ENCODE results near the gene TSHZ1.

Gene TSHZ1

DNA sequence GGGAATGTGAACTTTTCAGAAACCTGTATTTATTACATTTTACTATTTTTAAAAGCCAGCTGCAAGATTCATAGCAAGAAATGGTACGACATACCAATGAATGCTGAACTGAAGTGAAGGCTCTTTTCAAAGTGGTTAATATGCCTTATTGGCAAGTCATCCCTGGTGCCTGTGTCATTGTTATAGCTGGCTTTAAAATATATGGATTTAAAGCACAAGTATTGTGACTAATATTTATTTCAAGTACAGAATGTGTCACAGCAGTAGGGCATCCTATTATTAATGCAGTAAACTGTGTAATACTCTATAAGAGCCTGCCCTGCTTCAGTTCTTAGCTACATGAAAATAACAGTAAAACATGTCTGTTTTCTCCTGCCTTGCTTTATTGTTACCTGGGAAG is 10.8 kb downstream of the TSHZ1 start:
- TF ChIP-seq CTCF (IDR thresholded peaks at IDR 0.05; ENCODE audit: insufficient read depth, low read depth, low read length, missing control alignments): no peak
- DNase-seq (ENCODE audit: low read depth): no peak
- H3K4me3 ChIP-seq (ENCODE audit: low read depth, low read length): no peak overlapping the region

GRCh38 chr18:75221897-75222296 is 11.3 kb downstream of the TSHZ1 start:
- DNase-seq (ENCODE audit: low read depth): no peak
- no peak for TF ChIP-seq CTCF (IDR thresholded peaks at IDR 0.05; ENCODE audit: insufficient read depth, low read depth, low read length, missing control alignments)
- H3K4me3 ChIP-seq (ENCODE audit: low read depth, low read length): no peak overlapping the region

DNA sequence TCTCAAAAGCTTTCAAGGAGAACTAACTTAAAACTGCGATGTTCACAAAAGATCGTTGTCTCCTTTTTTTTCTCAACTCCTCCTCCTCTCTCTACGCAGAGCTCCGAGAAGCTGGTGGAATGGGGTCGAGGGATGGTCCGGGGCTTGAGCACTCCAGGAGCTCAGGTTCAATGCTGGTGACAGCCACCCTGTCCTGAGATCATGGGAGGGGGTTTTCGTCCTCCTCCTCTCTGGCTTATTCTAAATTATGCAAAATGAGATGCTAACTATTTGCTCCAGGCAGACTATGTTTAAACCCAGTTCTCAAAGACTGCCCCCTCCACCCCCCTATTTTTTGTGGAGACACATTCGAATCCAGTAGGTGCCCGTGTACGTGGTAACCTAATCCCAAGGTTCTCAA is 11.8 kb downstream of the TSHZ1 start:
- DNase-seq (ENCODE audit: low read depth): no peak
- no peak for TF ChIP-seq CTCF (IDR thresholded peaks at IDR 0.05; ENCODE audit: insufficient read depth, low read depth, low read length, missing control alignments)

GRCh38 chr18:75223687-75224347 is 13.2 kb downstream of the TSHZ1 start:
- H3K4me3 ChIP-seq (ENCODE audit: low read depth, low read length): no peak overlapping the region
- no peak for DNase-seq (ENCODE audit: low read depth)
- no peak for TF ChIP-seq CTCF (IDR thresholded peaks at IDR 0.05; ENCODE audit: insufficient read depth, low read depth, low read length, missing control alignments)

More for the DNA sequence above, 11.8 kb downstream of the TSHZ1 start:
- H3K4me3 ChIP-seq (ENCODE audit: low read depth, low read length): no peak overlapping the region

- no peak for DNase-seq (ENCODE audit: low read depth)
- TF ChIP-seq CTCF (IDR thresholded peaks at IDR 0.05; ENCODE audit: insufficient read depth, low read depth, low read length, missing control alignments): no peak
These were observed 15.8 kb downstream of the TSHZ1 start for GRCh38 chr18:75226286-75226955.

DNA sequence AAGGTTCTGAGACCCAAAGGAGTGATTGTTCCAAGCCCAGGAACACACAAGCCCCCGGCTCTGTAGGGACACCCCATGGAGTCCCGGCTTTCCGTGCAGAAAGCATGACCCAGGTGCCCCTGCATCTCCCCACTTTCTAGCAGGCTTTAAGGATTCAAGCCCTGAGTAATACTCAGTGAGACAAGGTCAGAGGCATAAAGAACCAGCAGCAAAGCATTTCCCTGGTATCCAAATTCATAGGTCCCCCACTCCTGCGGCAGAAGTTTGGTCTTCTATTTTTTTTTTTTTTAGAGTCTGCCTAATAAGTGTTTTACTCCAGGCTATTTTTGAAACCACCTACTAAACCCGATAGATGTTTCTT is 16.3 kb downstream of the TSHZ1 start:
- no peak overlapping the region for H3K4me3 ChIP-seq (ENCODE audit: low read depth, low read length)
- no peak for TF ChIP-seq CTCF (IDR thresholded peaks at IDR 0.05; ENCODE audit: insufficient read depth, low read depth, low read length, missing control alignments)
- DNase-seq (ENCODE audit: low read depth): no peak

More at GRCh38 chr18:75226286-75226955, 15.8 kb downstream of the TSHZ1 start:
- H3K4me3 ChIP-seq (ENCODE audit: low read depth, low read length): no peak overlapping the region

All from GM12865 (cell line).